ACC112 (cell line): ENCODE results near the gene AIM2.
"Not testable (repeated sequence)": the region's sequence is repeated elsewhere in the genome, so short reads cannot be mapped to it uniquely, and the experiment has no call there.

Experiments
- H2AFZ ChIP-seq: fragments of 200-600 bp; sonication (generic); one replicate; pipeline ENCODE4 v1.6.0; 2017; ENCODE audit warnings: antibody characterized with exemption, low read length; ENCODE audit not compliant: unreplicated experiment
- H3K27ac ChIP-seq: fragments of 200-600 bp; sonication (generic); 2 replicates; pipeline ENCODE4 v1.5.1; 2014; ENCODE audit warnings: low read depth, mild to moderate bottlenecking, antibody characterized with exemption, low read length, moderate library complexity
- H3K27me3 ChIP-seq: fragments of 200-600 bp; sonication (generic); 2 replicates; pipeline ENCODE4 v1.6.1; 2014; ENCODE audit warnings: mild to moderate bottlenecking, antibody characterized with exemption, low read length, moderate library complexity, mixed read lengths; ENCODE audit not compliant: insufficient read depth
- H3K36me3 ChIP-seq: fragments of 200-600 bp; sonication (generic); 2 replicates; pipeline ENCODE4 v1.6.1; 2016; ENCODE audit warnings: mild to moderate bottlenecking, antibody characterized with exemption, low read length, moderate library complexity, mixed read lengths; ENCODE audit not compliant: insufficient read depth
- H3K4me1 ChIP-seq: fragments of 200-600 bp; sonication (generic); one replicate; pipeline ENCODE4 v1.6.1; 2016; ENCODE audit warnings: low read length, mixed read lengths; ENCODE audit not compliant: insufficient read depth, unreplicated experiment, control insufficient read depth
- H3K4me3 ChIP-seq: fragments of 200-600 bp; sonication (generic); 2 replicates; pipeline ENCODE4 v1.5.1; 2014; ENCODE audit warnings: mild to moderate bottlenecking, low read depth, low read length
- H3K79me2 ChIP-seq: fragments of 200-600 bp; sonication (generic); one replicate; pipeline ENCODE4 v1.6.0; 2016; ENCODE audit warnings: low read length; ENCODE audit not compliant: control insufficient read depth, unreplicated experiment, insufficient read depth

The AIM2 gene, protein sequence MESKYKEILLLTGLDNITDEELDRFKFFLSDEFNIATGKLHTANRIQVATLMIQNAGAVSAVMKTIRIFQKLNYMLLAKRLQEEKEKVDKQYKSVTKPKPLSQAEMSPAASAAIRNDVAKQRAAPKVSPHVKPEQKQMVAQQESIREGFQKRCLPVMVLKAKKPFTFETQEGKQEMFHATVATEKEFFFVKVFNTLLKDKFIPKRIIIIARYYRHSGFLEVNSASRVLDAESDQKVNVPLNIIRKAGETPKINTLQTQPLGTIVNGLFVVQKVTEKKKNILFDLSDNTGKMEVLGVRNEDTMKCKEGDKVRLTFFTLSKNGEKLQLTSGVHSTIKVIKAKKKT

GRCh38 chr1:159076438-159077119 is at the start of gene AIM2:
Gene AIM2, minus strand, starts transcription at chr1:159076766. Its CDS starts 3,267 bp downstream, at chr1:159073499.
- Histone ChIP-seq H3K4me1 (peaks cover 11% of the 10 kb centered on the region), H3K4me3 (peak within 1 kb of the TSS; percentile 48; the same call in 1 of the 2 replicates), H3K36me3 (no peaks in the 10 kb centered on the region), H3K27ac (peak within 1 kb of the TSS; percentile 19), H3K27me3 (no peaks in the 10 kb centered on the region), H3K79me2 (no peaks in the 10 kb centered on the region), H2AFZ (peak within 1 kb of the TSS; percentile 79)

GRCh38 chr1:159123587-159123986 is 47.0 kb upstream of the AIM2 start:
- H3K4me1 ChIP-seq = peaks cover 8% of the 10 kb centered on the region
- peaks cover 28% of the 10 kb centered on the region for H3K27me3 ChIP-seq
- H3K79me2 ChIP-seq = no peaks in the 10 kb centered on the region
- no peak overlapping the region for H3K4me3 ChIP-seq
- no peak overlapping the region for H2AFZ ChIP-seq
- H3K27ac ChIP-seq = no peak overlapping the region
- no peaks in the 10 kb centered on the region for H3K36me3 ChIP-seq

- Histone ChIP-seq H2AFZ (no peak overlapping the region), H3K4me1 (peaks cover 8% of the 10 kb centered on the region), H3K79me2 (no peaks in the 10 kb centered on the region), H3K27me3 (peaks cover 31% of the 10 kb centered on the region), H3K27ac (no peak overlapping the region), H3K4me3 (no peak overlapping the region), H3K36me3 (no peaks in the 10 kb centered on the region)
Observed at GRCh38 chr1:159122005-159122621, 45.5 kb upstream of the AIM2 start.

GRCh38 chr1:159121526-159121925 is 45.0 kb upstream of the AIM2 start:
- Histone ChIP-seq H3K79me2 (no peaks in the 10 kb centered on the region), H3K4me3 (no peak overlapping the region), H2AFZ (no peak overlapping the region), H3K27ac (no peak overlapping the region), H3K4me1 (peaks cover 8% of the 10 kb centered on the region), H3K27me3 (peaks cover 31% of the 10 kb centered on the region), H3K36me3 (no peaks in the 10 kb centered on the region)

DNA sequence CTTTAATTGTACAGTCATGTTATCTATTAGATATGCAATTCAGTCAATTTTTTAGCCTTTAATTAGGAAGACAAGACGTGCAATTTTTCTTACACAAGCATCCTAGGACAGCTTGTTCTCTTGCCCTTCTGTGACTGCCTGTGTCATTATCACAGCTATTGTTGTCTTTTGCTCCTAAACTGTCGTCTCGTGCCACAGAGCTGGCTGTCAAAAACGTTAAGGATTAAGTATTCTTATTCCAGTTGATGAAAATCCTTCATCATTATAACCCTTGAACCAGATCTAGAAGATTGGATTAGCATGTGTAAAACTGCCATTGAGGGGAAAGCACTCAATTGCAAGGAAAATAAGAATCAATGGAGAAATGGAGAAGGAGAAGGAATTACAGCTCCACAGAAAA is 43.8 kb upstream of the AIM2 start:
- Histone ChIP-seq H3K79me2 (no peaks in the 10 kb centered on the region), H3K27me3 (peaks cover 31% of the 10 kb centered on the region), H3K36me3 (no peaks in the 10 kb centered on the region), H3K27ac (no peak overlapping the region), H3K4me3 (no peak overlapping the region), H2AFZ (no peak overlapping the region), H3K4me1 (peaks cover 8% of the 10 kb centered on the region)

DNA sequence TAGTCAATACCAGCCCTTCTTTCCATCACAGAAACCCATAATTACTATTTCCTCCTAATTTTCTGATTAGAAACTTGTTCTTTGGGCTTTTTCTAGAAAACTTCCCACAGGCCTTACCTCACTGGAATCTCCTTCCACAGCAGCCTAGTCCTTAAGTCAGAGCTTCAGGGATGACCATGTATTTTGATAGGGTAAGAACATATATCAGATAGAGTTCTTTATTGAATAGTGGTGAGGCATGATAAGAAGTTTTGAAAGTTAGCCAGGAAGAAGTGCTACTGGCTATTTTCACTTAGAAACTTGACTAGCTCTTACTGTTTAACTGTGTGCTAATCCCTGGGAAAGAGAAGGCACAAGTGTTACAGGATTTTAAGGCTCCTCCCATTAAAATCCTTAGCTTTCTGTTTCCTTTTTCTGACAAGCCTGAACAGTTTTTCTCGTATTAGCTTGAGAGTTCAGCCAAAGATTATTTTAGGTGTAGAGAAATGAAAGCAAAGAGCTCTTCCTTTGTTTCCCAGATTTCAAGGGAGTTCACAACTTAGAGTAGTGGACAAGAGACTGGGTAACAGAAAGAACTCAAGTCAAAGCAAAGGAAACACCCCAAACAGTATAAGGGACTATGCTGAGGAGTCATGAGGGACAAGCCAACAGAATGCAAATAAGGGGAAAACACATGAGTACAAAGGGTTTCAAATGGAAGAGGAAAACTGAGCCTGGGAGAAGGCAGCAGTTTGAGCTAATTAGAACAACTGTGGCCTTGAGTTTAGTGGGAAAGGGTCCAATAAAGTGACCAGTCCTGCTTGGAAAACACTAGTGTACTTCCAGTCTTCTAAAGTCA is 37.2 kb upstream of the AIM2 start:
- Histone ChIP-seq H3K4me3 (no peak overlapping the region), H3K27me3 (peaks cover 8% of the 10 kb centered on the region), H3K36me3 (no peaks in the 10 kb centered on the region), H3K79me2 (no peaks in the 10 kb centered on the region), H2AFZ (peak overlapping the region; percentile 16), H3K4me1 (no peaks in the 10 kb centered on the region), H3K27ac (peak overlapping the region; percentile 9; the same call in 1 of the 2 replicates)

DNA sequence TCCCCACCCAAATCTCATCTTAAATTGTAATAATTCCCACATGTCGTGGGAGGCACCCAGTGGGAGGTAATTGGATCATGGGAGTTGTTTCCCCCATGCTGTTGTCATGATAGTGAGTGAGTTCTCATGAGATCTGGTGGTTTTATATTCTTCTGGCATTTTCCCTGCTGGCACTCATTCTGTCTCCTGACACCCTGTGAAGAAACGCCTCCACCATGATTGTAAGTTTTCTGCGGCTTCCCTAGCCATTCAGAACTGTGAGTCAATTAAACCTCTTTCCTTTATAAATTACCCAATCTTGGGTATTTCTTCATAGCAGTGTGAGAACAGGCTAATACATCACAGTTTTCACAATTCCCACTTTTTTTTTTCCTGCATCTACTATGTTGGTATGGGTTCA is 26.5 kb upstream of the AIM2 start:
- Histone ChIP-seq H3K27me3 (peaks cover 21% of the 10 kb centered on the region), H3K27ac (peak overlapping the region; percentile 17; the same call in 1 of the 2 replicates)
- H3K4me3 ChIP-seq, H3K79me2 ChIP-seq, H3K4me1 ChIP-seq, H2AFZ ChIP-seq, H3K36me3 ChIP-seq: not testable (repeated sequence)

DNA sequence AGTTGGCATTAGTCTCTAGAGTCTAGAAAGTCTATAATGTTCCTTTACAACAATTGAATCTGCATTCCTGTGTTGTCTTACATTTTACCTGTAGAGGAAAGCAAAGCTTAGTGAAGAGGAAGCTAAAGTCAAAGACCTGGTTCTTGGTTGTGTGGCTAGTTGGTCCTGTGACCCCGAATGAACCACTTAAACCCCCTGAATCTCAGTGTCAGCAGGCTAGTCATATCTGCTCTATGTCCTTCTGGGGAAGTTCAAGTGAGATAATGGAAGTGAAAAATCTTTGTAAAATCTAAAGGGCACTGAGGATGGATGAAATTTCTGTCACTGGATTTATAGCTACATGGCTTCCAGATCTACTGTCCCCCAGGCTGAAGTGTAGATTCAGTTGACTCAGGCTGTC is 24.0 kb upstream of the AIM2 start:
- H2AFZ ChIP-seq = no peak overlapping the region
- no peaks in the 10 kb centered on the region for H3K79me2 ChIP-seq
- no peaks in the 10 kb centered on the region for H3K36me3 ChIP-seq
- peaks cover 10% of the 10 kb centered on the region for H3K4me1 ChIP-seq
- no peak overlapping the region for H3K4me3 ChIP-seq
- no peaks in the 10 kb centered on the region; the same call in 1 of the 2 replicates for H3K27me3 ChIP-seq
- H3K27ac ChIP-seq = no peak overlapping the region

DNA sequence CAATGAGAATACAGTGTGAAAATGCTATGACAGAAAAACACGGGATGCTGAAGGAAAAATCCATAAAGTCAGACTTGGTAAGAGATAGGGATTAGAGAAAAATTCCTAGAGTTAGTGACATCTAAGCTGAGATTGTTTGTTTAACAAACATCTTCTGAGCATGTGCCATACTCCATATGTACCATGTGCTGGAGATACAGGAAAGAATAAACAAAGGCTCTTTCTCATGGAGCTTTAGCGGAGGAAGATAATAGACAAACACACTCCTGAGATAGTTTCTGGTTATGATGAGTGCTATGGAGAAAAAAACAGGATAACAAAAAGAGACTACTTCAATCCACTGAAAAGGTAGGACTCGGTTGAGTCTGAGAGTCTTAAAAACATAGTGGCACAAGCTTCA is 22.0 kb upstream of the AIM2 start:
- no peak overlapping the region for H3K4me3 ChIP-seq
- H3K79me2 ChIP-seq = no peaks in the 10 kb centered on the region
- H3K36me3 ChIP-seq = no peaks in the 10 kb centered on the region
- no peak overlapping the region for H3K27ac ChIP-seq
- peaks cover 15% of the 10 kb centered on the region for H3K4me1 ChIP-seq
- H2AFZ ChIP-seq = no peak overlapping the region
- no peaks in the 10 kb centered on the region; the same call in 1 of the 2 replicates for H3K27me3 ChIP-seq

DNA sequence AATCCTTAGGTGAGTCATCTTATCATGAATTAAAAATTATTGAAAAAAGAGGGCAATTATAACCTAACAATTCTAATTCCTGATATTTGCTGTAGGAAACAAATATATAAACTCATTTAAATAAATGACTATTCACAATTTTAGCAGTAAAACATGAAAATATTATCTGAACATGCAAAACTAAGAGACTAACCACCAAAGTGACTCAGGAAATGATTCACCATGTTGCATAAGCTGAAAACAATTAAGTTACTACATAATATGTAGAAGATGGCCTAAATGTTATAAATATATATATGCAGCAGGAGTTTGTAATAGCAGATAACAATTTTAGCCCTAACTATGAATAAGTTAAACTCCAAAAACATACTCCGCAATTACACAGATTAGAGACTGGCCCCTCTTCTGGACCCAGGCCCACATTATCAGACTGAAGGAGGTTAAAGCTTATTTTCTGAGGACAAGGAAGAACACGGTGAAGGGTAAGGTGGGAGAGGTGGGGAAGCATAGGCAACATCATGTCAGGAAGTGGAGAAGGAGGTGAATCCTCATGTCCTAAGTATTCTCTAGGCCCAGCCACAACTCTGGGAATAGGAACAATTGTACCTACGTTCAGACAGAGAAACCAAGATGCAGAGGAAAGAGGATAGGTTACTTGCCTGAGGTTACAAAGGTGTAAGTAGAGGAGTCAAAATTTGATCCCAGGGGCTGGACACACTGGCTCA is 15.6 kb upstream of the AIM2 start:
- Histone ChIP-seq H2AFZ (peak overlapping the region; percentile 64), H3K27ac (peak overlapping the region; percentile 86), H3K79me2 (no peaks in the 10 kb centered on the region), H3K4me3 (peak overlapping the region; percentile 22), H3K36me3 (no peaks in the 10 kb centered on the region), H3K4me1 (peaks cover 55% of the 10 kb centered on the region), H3K27me3 (no peaks in the 10 kb centered on the region)
